Measurements from ENCODE around the gene CEL. TPM values are rescaled to one million over a fixed set of nuclear protein-coding genes. Genes with fewer than 3 reads are reported as not detected.

The CEL gene
- total and polyA plus RNA-seq, 9 donors, result 1.3 to 13.6 (median 2.8) TPM

DNA sequence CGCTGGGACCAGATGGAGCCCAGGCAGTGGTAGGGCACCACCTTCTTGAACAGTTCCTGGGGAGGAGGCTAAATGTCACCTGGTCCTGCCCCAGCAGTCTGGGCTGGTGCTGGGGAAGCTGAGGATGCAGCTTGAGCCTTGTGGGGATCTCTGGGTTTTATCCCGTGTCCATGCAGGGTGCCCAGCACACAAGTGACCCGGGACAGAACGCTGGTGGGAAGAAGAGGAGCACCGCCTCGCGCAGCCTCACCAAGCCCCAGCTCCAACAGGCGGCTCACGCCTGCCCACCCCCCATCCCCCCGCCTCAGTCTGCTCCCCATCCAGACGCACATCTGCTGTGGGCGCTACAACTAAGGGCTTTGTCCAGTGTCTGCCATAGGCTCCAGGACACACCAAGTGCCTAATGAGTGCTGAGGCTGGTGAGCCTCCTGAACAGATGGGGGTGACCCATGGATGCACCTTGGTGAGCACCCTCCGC is 45.5 kb downstream of the CEL start:
- Histone ChIP-seq H3K27ac (no peak overlapping the region), H3K4me1 (ENCODE audit: insufficient read depth) (no peaks in the 10 kb centered on the region), H3K36me3 (no peaks in the 10 kb centered on the region), H3K4me3 (no peak overlapping the region), H3K27me3 (no peaks in the 10 kb centered on the region), H3K9me3 (no peaks in the 10 kb centered on the region)
- TF ChIP-seq, protein P1, sequence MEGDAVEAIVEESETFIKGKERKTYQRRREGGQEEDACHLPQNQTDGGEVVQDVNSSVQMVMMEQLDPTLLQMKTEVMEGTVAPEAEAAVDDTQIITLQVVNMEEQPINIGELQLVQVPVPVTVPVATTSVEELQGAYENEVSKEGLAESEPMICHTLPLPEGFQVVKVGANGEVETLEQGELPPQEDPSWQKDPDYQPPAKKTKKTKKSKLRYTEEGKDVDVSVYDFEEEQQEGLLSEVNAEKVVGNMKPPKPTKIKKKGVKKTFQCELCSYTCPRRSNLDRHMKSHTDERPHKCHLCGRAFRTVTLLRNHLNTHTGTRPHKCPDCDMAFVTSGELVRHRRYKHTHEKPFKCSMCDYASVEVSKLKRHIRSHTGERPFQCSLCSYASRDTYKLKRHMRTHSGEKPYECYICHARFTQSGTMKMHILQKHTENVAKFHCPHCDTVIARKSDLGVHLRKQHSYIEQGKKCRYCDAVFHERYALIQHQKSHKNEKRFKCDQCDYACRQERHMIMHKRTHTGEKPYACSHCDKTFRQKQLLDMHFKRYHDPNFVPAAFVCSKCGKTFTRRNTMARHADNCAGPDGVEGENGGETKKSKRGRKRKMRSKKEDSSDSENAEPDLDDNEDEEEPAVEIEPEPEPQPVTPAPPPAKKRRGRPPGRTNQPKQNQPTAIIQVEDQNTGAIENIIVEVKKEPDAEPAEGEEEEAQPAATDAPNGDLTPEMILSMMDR (IDR thresholded peaks at IDR 0.05), result no peak
- TF ChIP-seq POLR2A (IDR thresholded peaks at IDR 0.05) (no peak), EP300 (IDR thresholded peaks at IDR 0.05) (no peak)
- DNase-seq, result peak in 3 of 5 donors; percentile 4 to 25 (median 9)
- intact Hi-C loops (cut with DNase I), result no loop called here
- 88 to 91% (median 89%) methylated on average over 12 to 13 of the region's 13 CpGs for WGBS, 3 donors

DNA sequence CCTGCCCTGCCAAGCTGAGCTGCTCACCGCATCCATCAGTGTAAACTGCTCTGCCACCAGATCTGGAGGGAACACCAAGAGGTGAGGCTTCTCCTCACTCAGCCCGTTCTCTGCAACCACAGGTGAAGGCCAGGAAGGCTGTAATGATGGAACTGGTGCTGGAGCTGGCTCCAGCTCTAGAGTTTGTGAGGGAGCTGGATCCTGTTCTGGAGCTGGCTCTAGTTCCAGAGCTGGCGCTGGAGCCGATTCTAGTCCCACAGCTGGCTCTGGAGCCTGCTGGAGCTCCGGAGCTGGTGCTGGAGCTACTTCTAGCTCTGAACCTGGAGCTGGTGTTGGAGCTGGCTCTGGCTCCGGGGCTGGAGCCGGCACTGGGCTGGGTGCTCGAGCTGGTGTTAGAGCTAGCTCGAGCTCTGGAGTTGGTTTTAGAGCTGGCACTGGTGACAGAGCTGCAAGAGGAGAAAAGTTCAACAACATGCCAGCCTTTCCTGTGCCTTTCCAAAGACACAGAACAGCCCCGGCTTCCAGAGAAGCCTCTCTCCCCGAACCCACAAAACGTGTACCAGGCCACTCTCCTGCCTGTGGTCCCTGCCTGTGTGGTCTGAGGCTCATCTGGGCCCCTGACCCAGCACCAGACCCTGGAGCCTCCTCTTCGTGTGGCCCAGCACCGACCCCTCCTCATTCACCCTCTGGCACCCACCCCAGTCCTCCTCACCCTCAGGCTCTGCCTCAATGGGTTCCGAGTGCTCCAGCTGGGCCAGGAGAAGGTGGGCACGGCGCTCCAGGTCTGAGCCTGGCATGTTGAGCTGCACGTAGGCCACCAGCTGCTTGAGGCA is 46.4 kb downstream of the CEL start:
- peak in 3 of 5 donors; percentile 10 to 30 (median 16) for DNase-seq
- Histone ChIP-seq H3K27me3 (no peaks in the 10 kb centered on the region), H3K4me1 (ENCODE audit: insufficient read depth) (peaks cover 5% of the 10 kb centered on the region), H3K9me3 (no peaks in the 10 kb centered on the region), H3K36me3 (no peaks in the 10 kb centered on the region), H3K4me3 (no peak overlapping the region), H3K27ac (no peak overlapping the region)
- 89 to 93% (median 93%) methylated on average over 18 of the region's 18 CpGs for WGBS, 3 donors
- TF ChIP-seq EP300 (IDR thresholded peaks at IDR 0.05), result no peak
- TF ChIP-seq, protein P1 (IDR thresholded peaks at IDR 0.05), result no peak
- TF ChIP-seq POLR2A (IDR thresholded peaks at IDR 0.05), result no peak
- intact Hi-C loops (cut with DNase I), result no loop called here

DNA sequence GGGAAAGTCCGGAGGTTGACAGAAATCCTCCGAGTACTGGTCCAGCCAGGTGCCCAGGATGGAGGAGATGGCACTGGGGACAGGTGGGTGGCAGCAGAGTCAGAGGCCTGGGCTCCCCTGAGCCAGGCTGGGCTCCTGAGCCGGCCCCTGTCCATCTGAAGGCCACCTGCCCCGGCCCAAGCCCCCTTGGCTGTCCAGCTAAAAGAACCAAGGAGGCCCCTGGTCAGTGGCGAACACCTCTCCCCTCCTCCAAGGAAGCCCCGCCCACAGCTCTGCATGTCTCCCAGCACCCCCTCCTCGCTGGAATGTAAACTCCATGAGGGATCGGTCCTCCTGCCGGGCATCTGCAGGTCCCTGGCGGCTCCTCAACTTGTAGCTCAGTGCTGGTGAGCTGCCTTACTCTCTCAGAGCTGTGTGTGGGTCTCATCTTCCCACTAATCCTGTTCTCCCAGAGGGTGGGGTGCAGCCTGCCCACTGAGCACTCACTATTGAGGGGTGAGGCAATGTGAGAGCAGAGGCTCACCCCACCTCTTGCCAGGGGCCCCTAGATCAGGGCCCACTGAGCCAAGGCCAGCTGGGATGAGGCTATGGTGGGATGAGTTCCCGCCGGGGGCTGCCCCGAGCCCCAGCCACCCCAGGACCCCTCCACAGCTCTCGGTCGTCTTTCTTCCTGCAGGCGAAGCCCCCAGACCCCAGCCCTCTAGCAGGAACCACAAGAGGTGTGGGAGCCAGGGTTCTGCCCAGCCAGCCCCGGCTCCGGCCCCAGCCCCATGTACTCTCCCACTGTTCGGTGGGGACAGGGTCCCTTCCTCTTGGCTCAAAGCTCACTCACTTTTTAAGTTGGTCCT is 47.2 kb downstream of the CEL start:
- peak in 3 of 5 donors; percentile 16 to 26 (median 17) for DNase-seq
- intact Hi-C loops (cut with DNase I), result no loop called here

More for the DNA sequence above, 47.2 kb downstream of the CEL start:
- H3K4me1 ChIP-seq (ENCODE audit: insufficient read depth), result peaks cover 11% of the 10 kb centered on the region
- H3K4me3 ChIP-seq, result no peak overlapping the region
- H3K9me3 ChIP-seq, result no peaks in the 10 kb centered on the region
- H3K36me3 ChIP-seq, result no peaks in the 10 kb centered on the region
- WGBS, 3 donors, result 88 to 92% (median 88%) methylated on average over 16 to 19 of the region's 19 CpGs
- H3K27me3 ChIP-seq, result no peaks in the 10 kb centered on the region
- TF ChIP-seq, protein P1 (IDR thresholded peaks at IDR 0.05), result no peak
- H3K27ac ChIP-seq, result no peak overlapping the region
